Stimulated activated CD8-positive, alpha-beta memory T cell treated with anti-CD3 and anti-CD28 coated beads, Interleukin-7, amount 100 ng/mL, for 24 hours (primary cell): ENCODE results near the gene PTPRK.
"Not testable (repeated sequence)": the region's sequence is repeated elsewhere in the genome, so short reads cannot be mapped to it uniquely, and the experiment has no call there.

Experiments
- DNase-seq: peaks from one replicate; pipeline ENCODE4 v3.0.0-alpha.2; 2020; ENCODE audit warnings: low read depth

Gene PTPRK

GRCh38 chr6:128438393-128438792 lies 82.0 kb downstream of the PTPRK start:
- no peak for DNase-seq

- no peak for DNase-seq
Observed at GRCh38 chr6:128437685-128438084, 82.7 kb downstream of the PTPRK start.

GRCh38 chr6:128434752-128435151 lies 85.6 kb downstream of the PTPRK start:
- not testable (repeated sequence) for DNase-seq

- no peak for DNase-seq
Observed at GRCh38 chr6:128432394-128432793, 88.0 kb downstream of the PTPRK start.

GRCh38 chr6:128427139-128427538 lies 93.3 kb downstream of the PTPRK start:
- DNase-seq = no peak

- DNase-seq = no peak
Observed at GRCh38 chr6:128425856-128426255, 94.5 kb downstream of the PTPRK start.

GRCh38 chr6:128422871-128423270 lies 97.5 kb downstream of the PTPRK start:
- DNase-seq = no peak

- DNase-seq = no peak
Observed at GRCh38 chr6:128422200-128422599, 98.2 kb downstream of the PTPRK start.

- DNase-seq = no peak
Observed at GRCh38 chr6:128421788-128422187, 98.6 kb downstream of the PTPRK start.

- no peak for DNase-seq
Observed at GRCh38 chr6:128417698-128418097, 102.7 kb downstream of the PTPRK start.

GRCh38 chr6:128415387-128415786 lies 105.0 kb downstream of the PTPRK start:
- no peak for DNase-seq

- no peak for DNase-seq
Observed at GRCh38 chr6:128414943-128415342, 105.5 kb downstream of the PTPRK start.

- DNase-seq = no peak
Observed at GRCh38 chr6:128413291-128413690, 107.1 kb downstream of the PTPRK start.

- no peak for DNase-seq
Observed at GRCh38 chr6:128412680-128413079, 107.7 kb downstream of the PTPRK start.

- DNase-seq = no peak
Observed at GRCh38 chr6:128410584-128410983, 109.8 kb downstream of the PTPRK start.

- DNase-seq = no peak
Observed at GRCh38 chr6:128409003-128409402, 111.4 kb downstream of the PTPRK start.

GRCh38 chr6:128406453-128406852 lies 113.9 kb downstream of the PTPRK start:
- DNase-seq = no peak

- DNase-seq = no peak
Observed at GRCh38 chr6:128403618-128404444, 116.6 kb downstream of the PTPRK start.

GRCh38 chr6:128400875-128401274 lies 119.5 kb downstream of the PTPRK start:
- no peak for DNase-seq

GRCh38 chr6:128397996-128398395 lies 122.4 kb downstream of the PTPRK start:
- no peak for DNase-seq

- DNase-seq = no peak
Observed at GRCh38 chr6:128395596-128395995, 124.8 kb downstream of the PTPRK start.

- no peak for DNase-seq
Observed at GRCh38 chr6:128395188-128395587, 125.2 kb downstream of the PTPRK start.

GRCh38 chr6:128394167-128394566 lies 126.2 kb downstream of the PTPRK start:
- no peak for DNase-seq
